NCI-H748 (cell line): ENCODE measurements around the gene TMEM233.

ENCODE experiments used
- DNase-seq: peaks from one replicate; lab custom pipeline; 2025; ENCODE audit not compliant: unreplicated experiment; lab: John Stamatoyannopoulos, UW

The TMEM233 gene

DNA sequence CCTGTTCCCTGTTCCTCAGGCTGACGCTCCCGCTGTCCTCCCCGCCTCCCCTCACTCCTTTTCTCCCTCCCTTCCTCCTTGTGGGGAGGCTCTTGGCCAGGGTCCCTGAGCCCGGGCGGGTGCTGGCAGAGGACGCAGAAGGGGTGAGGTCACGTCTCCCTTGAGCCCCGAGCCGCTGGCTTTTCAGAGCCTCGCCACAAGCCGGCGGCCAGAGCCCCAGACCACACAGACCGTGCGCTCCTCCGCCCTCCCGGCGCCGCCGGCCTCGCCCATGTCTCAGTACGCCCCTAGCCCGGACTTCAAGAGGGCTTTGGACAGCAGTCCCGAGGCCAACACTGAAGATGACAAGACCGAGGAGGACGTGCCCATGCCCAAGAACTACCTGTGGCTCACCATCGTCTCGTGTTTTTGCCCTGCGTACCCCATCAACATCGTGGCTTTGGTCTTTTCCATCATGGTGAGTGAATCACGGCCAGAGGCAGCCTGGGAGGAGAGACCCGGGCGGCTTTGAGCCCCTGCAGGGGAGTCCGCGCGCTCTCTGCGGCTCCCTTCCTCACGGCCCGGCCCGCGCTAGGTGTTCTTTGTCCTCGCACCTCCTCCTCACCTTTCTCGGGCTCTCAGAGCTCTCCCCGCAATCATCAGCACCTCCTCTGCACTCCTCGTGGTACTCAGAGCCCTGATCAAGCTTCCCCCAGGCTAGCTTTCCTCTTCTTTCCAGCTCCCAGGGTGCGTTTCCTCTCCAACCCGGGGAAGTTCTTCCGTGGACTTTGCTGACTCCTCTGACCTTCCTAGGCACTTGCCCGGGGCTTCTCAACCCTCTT is at the start of gene TMEM233:
TMEM233 (plus strand) TSS at position 197 of the 821 bp plus-strand sequence; CDS start at position 272, 75 bp downstream.
- peak; percentile 60 for DNase-seq

DNA sequence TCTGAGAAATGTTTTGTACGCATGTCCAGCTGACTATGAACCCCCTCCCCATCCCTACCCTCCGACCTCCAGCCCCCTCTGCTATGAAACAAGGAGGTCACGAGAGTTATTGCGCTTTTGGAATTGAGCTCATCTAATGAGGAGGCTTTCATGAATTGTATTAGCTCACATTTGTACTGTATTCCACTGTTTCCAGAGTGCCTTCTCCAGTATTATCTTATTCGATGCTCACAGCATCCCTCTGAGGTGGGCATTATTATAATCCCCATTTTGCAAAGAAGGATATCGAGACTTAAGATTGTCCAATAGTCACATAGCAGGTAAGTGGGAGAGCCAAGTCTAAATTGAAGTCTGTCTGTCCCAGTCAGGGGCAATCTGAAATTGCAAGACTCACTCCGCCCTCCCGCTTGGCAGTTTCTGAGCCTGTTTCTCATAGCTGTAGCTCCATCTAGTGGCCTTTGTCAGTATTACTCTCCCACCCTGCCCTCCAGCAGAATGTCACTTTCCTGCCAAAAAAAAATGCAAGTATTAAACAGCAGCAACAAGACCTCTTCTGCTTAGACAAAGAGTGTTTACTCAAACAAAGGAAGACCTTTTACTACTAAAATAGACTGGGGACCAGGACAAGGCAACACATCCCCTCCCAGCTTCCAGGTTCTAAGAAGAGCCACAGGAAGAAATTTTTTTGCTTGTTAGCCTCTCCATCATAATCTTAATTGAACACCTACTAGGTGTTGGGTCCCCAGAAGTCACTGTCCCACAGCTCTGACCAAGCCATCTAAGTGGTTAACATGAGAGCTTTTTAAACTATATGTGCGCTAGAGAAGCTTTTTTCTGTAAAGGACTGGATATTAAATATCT is 48.6 kb upstream of the TMEM233 start:
- peak; percentile 88 for DNase-seq

DNA sequence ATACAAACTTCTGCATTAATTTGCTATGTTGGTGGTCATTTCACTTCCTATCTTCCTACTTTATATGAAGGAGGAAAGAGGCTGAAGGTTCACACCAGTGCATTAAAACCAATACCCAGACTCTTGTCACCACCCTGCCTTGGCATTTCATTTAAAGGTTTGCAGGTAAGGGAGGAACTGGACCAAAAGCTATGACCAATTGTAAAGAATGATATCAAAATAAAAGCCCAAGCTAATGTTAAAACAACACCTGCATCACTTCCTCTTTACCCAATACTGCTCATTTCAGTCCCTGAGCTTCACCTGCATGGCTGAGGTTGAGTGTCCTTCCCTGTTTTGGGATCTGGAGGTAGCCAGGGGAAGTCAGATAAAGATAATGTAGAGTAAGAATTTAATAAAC is 47.2 kb upstream of the TMEM233 start:
- no peak for DNase-seq

DNA sequence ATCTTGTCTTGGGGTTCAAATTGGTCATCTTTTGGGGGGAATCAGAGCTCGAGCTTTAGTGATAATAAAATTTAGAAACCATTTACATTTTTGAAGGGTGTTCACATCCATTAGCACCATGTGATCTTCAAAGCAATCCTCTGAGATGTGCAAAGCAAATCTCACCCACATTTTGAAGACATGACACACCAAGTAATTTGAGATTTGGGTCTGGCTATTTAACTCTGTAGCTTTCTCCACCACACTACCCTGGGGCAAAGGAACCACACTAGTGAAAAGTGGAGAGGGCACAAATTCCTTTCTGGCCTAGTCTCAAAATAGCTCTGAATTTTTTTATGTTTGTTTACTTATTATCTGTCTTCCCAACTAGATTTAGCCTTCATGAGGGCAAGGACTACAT is 46.6 kb upstream of the TMEM233 start:
- no peak for DNase-seq

DNA sequence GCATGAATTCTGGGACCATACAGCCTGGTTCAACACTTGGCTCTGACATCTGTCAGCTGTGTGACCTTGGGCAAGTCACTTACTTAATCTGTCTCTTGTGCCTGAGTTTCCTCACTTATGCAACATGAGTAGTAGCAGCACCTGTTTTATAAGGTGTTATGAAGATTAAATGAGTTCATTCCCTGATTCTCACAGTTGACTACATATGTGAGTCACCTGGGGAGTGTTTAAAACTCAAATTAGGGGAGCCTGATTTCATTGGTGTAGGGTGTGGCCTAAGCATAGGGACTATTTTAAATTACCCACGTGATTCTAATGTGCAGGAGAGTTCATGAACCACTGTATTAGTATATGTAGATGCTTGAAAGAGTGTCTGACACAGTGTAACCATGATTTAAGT is 36.7 kb upstream of the TMEM233 start:
- DNase-seq = no peak

DNA sequence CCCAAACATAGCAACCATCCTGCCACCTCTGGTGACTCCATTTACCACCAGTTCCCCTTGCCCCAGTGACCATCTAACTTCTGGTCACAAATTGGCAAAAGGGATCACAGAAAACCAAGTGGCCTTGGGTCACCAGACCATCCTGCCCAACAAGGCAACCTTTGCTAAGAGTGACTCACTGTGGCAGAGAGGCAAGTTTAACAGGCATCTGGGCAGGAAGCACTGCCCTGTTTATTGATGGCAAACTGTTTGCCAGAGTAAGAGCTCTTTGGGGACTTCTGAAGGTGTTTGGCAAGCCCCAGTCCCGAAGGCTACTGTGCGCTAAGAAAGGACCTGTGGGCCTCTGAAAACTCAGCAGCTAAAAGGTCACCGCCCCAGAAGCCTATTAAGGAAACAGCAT is 28.2 kb upstream of the TMEM233 start:
- DNase-seq = no peak

DNA sequence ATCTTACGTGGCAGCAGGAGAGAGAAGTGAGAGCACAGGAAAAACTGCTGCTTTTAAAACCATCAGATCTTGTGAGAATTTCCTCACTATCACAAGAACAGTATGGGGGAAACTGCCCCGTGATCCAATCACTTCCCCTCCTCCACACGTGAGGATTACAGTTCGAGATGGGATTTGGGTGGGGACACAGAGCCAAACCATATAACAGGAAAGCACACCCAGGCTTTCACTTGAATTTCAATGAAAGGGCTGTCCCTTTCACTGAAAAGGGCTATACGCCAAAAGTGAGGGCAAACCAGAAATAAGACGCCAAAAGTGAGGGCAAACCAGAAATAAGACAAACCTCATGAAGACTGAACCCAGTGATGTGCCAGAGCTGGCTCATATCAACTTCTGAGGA is 22.8 kb upstream of the TMEM233 start:
- no peak for DNase-seq

DNA sequence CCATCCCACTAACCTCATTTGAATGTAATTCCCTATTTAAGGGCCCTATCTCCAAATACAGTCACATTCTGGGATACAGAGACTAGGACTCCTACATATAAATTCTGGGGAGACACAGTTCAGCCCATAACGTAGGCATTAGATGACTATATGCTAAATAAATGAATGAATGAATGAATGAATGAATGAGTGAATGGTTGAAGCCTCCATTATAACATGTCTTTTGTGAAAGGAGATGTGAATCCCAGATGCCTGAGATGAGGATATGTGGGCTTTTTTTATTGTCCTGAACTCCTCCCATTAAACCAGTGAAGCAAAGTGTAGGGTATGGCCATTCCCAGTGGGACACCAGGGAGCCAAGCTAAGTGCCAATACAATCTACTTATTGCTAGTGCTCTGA is 20.5 kb upstream of the TMEM233 start:
- no peak for DNase-seq

DNA sequence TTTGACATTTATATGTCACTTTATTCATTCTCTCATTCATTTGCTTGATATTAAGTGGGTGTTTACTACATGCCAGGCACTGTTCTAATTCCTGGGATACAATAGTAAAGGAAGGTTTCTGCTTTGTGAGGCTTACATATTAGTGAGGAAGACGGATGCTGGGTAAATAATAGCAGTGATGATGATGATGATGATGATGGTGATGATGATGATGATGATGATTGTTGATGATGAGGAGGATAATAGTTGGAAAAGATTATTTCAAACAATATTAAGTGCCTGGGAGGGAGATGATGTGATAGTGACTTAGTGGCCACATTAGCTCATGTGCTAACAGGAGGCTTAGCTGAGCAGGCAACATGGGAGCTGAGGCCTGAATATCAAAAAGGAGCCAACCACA is 19.3 kb upstream of the TMEM233 start:
- DNase-seq = no peak

DNA sequence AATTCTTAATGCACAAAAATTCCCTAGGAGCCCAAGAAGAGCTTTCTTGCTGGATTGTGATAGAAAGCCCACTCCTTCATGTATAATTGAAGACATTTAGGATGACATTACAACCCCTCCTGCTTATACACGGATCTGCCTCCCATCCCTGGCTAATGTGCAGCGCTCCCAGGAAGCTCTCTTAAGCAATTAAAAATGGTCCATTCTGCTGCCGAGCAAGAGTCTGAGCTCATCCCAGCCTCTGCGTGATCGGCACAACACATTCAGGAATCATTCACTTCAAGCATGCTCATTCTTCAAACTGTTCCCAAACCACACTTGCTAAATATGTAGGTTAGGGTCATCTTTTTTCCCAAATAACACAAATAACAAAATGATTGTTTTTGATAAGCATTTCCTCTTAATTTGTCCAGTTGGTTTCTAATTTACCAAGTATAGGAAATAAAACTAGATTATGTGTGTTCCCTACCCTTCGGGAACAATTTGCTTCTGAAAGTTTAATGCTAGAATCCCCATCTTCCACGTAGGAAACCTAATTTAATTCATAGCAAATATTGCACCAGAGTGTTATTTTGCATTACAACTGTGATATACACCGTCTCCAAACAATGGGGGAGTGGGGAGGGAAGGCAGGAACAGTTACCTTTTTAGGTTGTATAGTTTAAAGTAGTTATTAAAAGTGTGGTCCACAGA is 17.3 kb upstream of the TMEM233 start:
- no peak for DNase-seq

DNA sequence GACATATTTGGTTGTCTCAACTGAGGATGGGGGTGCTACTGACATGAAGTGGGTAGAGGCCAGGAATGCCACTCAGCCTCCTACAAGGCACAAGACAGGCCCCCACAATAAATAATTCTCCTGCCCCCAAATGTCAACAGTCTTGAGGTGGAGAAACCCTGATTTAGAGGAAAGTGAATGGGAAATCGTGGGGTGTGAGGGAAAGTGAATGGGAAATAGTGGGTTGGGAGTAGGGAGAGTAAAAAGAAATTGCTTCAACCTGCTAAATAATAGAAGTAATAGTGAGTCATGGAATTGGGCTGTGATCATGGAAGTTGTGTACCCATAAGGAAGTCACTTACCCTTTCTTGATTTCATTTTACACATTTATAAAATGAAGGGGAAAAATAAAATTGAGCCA is 16.7 kb upstream of the TMEM233 start:
- no peak for DNase-seq

DNA sequence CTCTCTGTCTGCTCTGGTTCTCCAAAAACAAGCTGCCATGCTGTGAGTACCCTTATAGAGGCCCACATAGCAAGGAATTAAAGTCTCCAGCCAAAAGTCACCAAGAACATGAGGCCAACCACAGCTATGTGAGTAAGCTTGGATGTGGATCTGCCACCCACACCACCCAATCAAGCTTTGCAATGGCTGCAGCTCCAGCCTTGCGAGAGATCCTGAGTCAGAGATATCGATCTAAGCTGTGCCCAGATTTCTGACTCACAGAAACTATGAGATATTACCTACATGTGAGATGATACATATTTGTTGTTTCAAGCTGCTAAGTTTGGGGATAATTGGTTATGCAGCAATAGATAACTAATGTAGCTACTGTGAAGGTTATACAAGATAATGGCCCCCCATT is 15.5 kb upstream of the TMEM233 start:
- no peak for DNase-seq

DNA sequence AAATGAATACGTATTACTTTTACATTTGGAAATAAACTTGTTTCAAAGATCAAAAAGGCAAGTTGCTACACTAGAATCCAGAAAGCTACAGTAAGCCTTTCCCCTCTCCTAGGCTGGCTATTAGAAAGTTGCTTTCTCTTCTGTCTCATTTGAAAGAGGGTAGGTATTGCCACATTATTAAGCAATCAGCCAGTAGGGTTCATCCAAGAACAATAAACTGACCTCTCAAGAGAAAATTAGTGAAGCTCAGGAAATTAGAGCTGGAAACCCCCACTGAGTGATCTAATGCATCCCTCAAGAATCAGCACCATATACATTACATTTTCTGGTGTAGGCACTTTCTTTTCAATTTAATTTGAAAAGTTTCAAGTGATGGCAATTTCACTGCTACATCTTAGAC is 4.5 kb upstream of the TMEM233 start:
- DNase-seq = peak; percentile 50

DNA sequence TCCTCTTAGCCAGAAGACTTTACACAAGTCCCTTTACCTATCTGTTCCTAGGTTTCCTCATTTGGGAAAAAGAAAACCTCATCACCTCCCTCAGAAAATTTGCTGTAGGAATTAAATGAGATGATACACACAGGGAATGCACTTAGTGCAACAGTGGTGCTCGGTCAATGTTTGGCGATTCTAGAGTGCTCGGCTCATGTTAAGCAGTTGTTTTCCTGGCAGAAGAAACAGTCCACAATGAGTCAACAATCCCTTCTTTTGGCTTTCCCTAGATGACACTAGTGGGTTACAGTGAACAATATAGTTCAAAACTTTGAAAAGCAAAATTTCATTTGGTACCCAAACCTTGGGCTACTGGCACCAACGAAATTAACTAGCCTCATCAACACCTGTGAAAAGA is 3.9 kb upstream of the TMEM233 start:
- no peak for DNase-seq

DNA sequence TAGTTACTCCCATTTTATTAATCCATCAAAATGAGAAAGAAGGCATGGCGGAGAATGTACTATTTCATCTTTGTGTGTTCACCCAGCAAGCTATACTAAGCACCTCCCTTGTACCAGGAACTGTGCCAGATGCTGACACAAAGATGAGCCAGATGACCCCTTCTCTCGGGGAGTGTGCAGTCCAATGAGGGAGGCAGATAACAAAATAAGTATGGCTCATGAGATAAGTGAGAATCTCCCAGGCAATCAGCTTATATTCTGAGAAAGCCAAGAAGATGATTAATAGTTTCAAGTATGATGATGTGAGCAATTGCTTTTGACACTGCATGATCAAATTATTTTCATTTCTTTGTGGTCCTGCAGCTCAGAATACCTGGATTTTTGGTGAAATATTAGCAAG is 1.3 kb upstream of the TMEM233 start:
- no peak for DNase-seq

DNA sequence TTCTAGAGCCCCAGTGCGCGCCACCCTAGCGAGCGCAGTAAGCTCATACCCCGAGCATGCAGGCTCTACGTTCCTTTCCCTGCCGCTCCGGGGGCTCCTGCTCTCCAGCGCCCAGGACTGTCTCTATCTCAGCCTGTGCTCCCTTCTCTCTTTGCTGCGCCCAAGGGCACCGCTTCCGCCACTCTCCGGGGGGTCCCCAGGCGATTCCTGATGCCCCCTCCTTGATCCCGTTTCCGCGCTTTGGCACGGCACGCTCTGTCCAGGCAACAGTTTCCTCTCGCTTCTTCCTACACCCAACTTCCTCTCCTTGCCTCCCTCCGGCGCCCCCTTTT is 791 bp downstream of the TMEM233 start:
- peak; percentile 51 for DNase-seq

DNA sequence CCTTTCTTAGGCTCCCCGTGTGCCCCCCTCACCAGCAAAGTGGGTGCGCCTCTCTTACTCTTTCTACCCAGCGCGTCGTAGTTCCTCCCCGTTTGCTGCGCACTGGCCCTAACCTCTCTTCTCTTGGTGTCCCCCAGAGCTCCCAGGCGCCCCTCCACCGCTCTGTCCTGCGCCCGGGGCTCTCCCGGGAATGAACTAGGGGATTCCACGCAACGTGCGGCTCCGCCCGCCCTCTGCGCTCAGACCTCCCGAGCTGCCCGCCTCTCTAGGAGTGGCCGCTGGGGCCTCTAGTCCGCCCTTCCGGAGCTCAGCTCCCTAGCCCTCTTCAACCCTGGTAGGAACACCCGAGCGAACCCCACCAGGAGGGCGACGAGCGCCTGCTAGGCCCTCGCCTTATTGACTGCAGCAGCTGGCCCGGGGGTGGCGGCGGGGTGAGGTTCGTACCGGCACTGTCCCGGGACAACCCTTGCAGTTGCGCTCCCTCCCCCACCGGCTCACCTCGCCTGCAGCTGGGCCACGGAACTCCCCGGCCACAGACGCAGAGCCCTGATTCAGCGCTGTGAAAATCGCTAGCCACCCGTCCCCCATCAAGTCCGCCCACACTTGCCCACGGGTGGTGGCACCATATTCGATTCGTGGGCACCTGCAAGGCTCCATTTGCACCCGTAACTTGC is 1.3 kb downstream of the TMEM233 start:
- no peak for DNase-seq

DNA sequence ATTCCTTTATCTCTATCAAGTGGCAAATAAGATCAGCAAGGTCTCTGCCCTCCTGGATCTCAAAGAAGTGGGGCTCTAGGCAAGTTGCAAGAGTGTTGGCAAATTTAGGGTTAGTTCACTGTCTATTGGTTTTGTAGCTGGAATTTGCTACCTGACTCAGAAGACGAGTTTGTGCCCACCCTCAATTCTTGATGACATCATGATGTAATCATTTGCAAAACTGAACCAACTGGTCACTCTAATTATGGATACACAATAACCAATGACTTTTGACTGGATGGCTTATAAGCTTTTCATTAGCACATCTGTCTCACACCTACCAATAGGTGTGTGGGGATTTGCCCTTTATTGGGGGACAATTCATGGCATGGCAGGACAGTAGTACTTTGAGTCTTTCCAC is 4.6 kb downstream of the TMEM233 start:
- no peak for DNase-seq

DNA sequence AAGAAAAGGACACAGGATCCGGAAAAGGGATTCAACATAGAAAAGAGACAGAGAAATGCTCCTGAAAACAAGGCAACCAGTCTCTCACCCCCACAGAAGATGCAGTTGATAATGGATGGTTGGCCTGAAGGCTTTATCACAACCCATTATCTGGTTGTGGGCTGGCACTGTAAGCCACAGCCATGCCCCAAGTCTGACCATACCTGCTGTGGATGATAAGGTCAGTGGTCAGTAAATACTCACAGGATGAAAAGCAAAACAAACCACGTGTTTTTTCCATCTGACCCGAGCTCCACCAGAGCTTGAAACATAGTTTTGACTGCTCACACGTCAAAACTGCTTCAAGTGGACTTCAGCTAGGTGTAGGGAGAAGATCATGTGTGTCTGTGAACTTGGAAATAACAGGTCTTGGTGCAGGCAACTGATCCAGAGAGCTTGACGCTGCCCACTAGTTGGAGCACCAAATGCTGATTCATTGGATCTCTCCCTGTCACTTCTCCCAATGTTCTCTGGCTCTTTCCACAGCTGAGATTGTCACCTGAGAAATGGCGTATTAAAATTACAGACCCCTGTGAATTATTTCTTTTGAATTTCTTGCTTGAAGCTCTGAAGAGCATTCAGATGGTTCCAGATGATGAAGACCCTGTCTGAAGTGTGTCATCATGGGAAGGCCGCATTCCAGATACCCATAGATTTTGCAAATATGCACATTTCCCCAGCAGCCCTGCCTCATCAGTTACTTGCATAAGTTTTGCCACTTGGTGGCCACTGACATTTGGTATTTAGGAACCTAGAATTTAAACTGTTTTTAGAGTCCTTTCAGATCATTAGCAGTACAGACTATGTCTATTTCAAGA is 8.5 kb downstream of the TMEM233 start:
- no peak for DNase-seq

DNA sequence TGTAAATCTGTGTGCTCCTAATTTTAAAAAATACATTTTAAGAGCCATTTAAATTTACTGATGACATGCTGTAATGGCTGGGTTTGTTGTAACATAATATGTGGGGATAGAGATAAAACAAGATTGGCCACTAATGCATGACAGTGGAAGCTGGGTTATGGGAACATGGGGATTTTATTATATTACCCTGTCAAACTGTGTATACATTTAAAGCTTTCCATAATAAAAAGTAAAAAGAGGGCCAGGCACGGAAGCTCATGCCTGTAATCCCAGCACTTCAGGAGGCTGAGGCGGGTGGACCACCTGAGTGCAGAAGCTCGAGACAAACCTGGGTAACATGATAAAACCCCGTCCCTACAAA is 9.1 kb downstream of the TMEM233 start:
- DNase-seq = no peak
